Upper lobe of left lung (tissue), 6 donors: ENCODE measurements around the gene CRTC2. TPM values are rescaled to one million over a fixed set of nuclear protein-coding genes. Genes with fewer than 3 reads are reported as not detected.

Experiments
- ATAC-seq, 2 donors: fragments of 200-7000 bp; cut with Tn5 transposase; one replicate each; pipeline ENCODE4 v1.9.1; 2022; ENCODE audit warnings: mild to moderate bottlenecking in 2 of 2, moderate library complexity in 2 of 2; ENCODE audit not compliant: low FRiP score in 2 of 2
- DNase-seq, 2 donors: peaks; one replicate each; pipeline ENCODE4 v3.0.0-alpha.2; 2019 to 2020
- H3K27ac ChIP-seq, 4 donors: fragments of 200-600 bp; sonication (generic); one replicate each; pipeline ENCODE4 v1.5.1; 2016 to 2019
- H3K27me3 ChIP-seq, 4 donors: fragments of 200-600 bp; sonication (generic); one replicate each; pipeline ENCODE4 v1.5.1; 2017 to 2019
- H3K36me3 ChIP-seq, 4 donors: fragments of 200-600 bp; sonication (generic); one replicate each; pipeline ENCODE4 v1.5.1; 2016 to 2019
- H3K4me1 ChIP-seq, 4 donors: fragments of 200-600 bp; sonication (generic); one replicate each; pipeline ENCODE4 v1.5.1; 2018 to 2019
- H3K4me3 ChIP-seq, 4 donors: fragments of 200-600 bp; sonication (generic); one replicate each; pipeline ENCODE4 v1.5.1; 2017 to 2019; ENCODE audit warnings: mild to moderate bottlenecking in 2 of 4, moderate library complexity in 1 of 4
- H3K9me3 ChIP-seq, 4 donors: fragments of 200-600 bp; sonication (generic); one replicate each; pipeline ENCODE4 v1.5.1; 2018 to 2019
- EP300 ChIP-seq, 4 donors: sonication (generic); formaldehyde crosslinking; IDR thresholded peaks; one replicate each; pipeline ENCODE4 v1.5.1; 2017; ENCODE audit warnings: antibody characterized with exemption in 4 of 4, control low read depth in 2 of 4
- POLR2A ChIP-seq, 4 donors: fragments of 450-650 bp; IDR thresholded peaks; one replicate each; pipeline ENCODE4 v1.5.1; 2016 to 2017; ENCODE audit warnings: antibody characterized with exemption in 4 of 4, mild to moderate bottlenecking in 2 of 4
- POLR2AphosphoS5 ChIP-seq, 2 donors: sonication (generic); formaldehyde crosslinking; IDR thresholded peaks; one replicate each; pipeline ENCODE4 v1.5.1; 2017; ENCODE audit warnings: antibody characterized with exemption in 2 of 2
- WGBS, 2 donors: methylation state at CpG; one replicate each; pipeline ENCODE4 v1.1.5; 2017 to 2018; 5-methylcytosine and 5-hydroxymethylcytosine counted together
- total RNA-seq, 6 donors: library from RNA; depleted of rRNA in 4 of 6; stranded (reverse); fragments of >200 nt in 4 of 6; gene quantifications; one replicate each; pipeline versions ENCODE4 v1.1.0 to v1.2.1, GENCODE V29; 2016 to 2021
- TF ChIP-seq, protein P1 (sequence below), 6 experiments: fragments of 450-650 bp in 4 of 6; fragments of 200-600 bp in 2 of 6; sonication (generic) in 2 of 6; IDR thresholded peaks; one replicate each; pipeline ENCODE4 v1.5.1; 2016 to 2019; ENCODE audit warnings: antibody characterized with exemption in 6 of 6
- donor health status: DM: no; HTN: no; CAD: no; lungs with moderate emphysema.
- donor health status: DM: no; HTN: yes; CAD: no; lungs with severe emphysema.

Gene CRTC2
- total RNA-seq, 6 donors from 2014 or later, result 19.4 to 93.2 (median 37.6) TPM

DNA sequence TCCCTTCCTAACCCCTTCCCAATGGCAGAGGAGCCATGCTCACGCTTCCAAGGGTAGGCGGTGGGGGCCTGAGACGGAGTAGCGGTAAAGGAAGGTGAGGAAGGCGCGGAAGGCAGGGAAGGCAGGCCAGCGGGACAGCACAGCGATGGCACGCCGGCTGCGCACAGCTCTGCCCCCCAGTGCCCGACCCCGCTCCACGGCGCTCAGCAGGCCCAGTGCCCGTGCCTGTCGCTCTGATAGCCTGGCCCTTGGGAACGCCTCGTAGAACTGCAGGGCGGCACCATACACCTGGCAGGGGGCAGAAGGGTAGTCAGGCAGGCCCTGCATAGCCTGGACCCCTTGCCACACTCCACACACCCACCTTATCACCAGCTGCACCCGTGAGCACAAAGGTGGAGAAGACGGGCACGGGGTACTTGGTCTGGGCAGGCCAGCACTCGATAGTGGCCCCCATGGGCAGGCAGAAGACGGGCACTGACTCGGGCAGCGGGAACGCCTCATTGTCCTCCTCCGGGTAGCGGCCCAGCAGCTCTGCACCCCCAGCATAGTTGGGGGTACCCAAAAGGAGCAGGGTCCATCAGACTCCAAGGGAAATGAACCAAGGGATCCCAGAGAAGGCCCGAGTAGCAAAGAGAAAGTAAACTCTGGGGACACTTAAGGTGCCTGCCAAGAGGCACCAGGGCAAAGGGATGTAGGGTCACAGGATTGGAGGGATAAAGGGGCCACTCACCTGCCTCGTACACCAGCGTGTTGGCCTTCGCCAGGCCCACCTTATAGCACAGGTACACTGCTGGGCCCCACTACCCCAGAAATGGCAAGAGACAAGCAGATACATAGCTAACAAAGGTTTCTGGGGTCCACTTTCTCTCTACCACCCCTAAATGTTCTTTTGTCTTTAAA, 16.3 kb downstream of the CRTC2 start:
- peak in 1 of 2 donors; percentile 71 for DNase-seq
- ATAC-seq, result no peak
- Histone ChIP-seq H3K27ac (peak overlapping the region in 1 of 4 donors; percentile 7), H3K4me3 (no peak overlapping the region), H3K4me1 (peaks cover 20 to 28% (median 23%) of the 10 kb centered on the region in 4 donors), H3K27me3 (no peaks in the 10 kb centered on the region), H3K36me3 (peaks cover 13 to 71% (median 49%) of the 10 kb centered on the region in 4 donors), H3K9me3 (no peaks in the 10 kb centered on the region)
- TF ChIP-seq, protein P1, sequence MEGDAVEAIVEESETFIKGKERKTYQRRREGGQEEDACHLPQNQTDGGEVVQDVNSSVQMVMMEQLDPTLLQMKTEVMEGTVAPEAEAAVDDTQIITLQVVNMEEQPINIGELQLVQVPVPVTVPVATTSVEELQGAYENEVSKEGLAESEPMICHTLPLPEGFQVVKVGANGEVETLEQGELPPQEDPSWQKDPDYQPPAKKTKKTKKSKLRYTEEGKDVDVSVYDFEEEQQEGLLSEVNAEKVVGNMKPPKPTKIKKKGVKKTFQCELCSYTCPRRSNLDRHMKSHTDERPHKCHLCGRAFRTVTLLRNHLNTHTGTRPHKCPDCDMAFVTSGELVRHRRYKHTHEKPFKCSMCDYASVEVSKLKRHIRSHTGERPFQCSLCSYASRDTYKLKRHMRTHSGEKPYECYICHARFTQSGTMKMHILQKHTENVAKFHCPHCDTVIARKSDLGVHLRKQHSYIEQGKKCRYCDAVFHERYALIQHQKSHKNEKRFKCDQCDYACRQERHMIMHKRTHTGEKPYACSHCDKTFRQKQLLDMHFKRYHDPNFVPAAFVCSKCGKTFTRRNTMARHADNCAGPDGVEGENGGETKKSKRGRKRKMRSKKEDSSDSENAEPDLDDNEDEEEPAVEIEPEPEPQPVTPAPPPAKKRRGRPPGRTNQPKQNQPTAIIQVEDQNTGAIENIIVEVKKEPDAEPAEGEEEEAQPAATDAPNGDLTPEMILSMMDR (IDR thresholded peaks at IDR 0.05), result no peak
- no peak for TF ChIP-seq POLR2AphosphoS5 (IDR thresholded peaks at IDR 0.05)
- no peak for TF ChIP-seq POLR2A (IDR thresholded peaks at IDR 0.05)
- no peak for TF ChIP-seq EP300 (IDR thresholded peaks at IDR 0.05)
- WGBS, 2 donors, result 93 to 95% methylated on average over 30 to 31 of the region's 34 CpGs

DNA sequence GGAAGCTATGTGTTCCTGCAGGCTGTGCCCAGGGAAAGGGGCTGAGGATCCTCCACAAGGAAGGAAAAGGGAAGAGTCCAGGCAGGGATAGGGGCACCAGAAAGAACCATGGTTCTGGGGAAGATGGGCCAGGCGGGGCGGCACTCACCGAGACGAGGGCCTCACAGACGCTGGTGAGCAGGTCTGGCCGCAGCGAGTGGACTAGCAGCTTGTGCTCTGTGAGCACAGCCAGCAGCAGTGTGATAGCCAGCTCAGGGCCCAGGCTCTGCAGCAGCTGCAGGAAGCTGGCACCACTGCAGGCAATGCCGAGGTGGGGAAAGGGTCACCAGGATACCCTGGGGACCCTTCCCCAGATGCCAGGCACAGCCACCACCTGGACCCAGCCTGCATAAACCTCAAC, 17.7 kb downstream of the CRTC2 start:
- no peak overlapping the region for H3K27ac ChIP-seq
- peaks cover 26 to 80% (median 62%) of the 10 kb centered on the region in 4 donors for H3K36me3 ChIP-seq
- DNase-seq (peak in 1 of 2 donors; percentile 52), ATAC-seq (no peak)
- no peaks in the 10 kb centered on the region for H3K27me3 ChIP-seq
- H3K4me1 ChIP-seq, result peaks cover 15 to 22% (median 18%) of the 10 kb centered on the region in 4 donors
- H3K9me3 ChIP-seq, result no peaks in the 10 kb centered on the region
- TF ChIP-seq EP300 (IDR thresholded peaks at IDR 0.05) (no peak), POLR2AphosphoS5 (IDR thresholded peaks at IDR 0.05) (no peak), POLR2A (IDR thresholded peaks at IDR 0.05) (no peak)
- TF ChIP-seq, protein P1 (IDR thresholded peaks at IDR 0.05), result no peak
- H3K4me3 ChIP-seq, result no peak overlapping the region
- WGBS, 2 donors, result 96 to 99% methylated on average over 8 of the region's 8 CpGs

DNA sequence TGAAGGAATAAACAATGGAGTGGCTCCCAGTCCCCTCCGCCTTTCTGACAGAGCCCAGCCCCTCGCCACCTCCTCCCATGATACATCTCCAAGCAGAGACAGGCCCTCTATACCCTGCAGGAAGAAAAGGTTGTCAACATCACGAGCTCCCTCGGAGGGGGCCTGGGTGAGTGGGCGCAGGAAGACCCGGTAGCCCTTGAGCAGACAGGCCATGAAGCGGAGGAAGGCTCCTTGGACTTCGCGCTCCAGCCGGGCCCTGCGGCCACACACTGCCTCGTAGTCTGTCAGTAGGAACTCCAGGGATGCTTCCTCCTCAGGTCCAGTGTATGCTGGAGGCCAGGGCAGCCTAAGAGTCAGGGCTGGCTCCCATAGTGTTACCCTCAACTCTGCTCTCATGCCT, 18.9 kb downstream of the CRTC2 start:
- WGBS, 2 donors, result 92 to 94% methylated on average over 8 to 12 of the region's 12 CpGs
- peaks cover 30 to 93% (median 74%) of the 10 kb centered on the region in 4 donors for H3K36me3 ChIP-seq

DNA sequence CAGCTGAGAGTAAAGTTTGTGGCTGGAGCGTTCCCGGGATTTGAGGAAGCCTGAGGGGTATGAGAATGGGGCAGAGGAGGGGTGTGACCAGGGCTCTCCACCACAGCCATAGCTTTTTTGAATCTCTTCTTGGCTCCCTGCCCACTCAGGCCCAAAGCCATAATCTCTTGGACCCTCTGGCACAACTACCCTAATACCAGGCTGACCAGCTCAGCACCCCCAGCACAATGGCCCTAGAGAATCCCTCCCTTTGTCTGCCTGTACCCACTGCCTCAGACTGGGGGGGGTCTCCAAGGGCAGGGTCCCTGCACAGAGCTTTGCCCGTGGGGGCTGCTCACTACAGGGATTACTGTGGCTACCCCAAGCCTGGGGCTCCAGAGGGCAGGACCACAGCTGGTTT, 19.4 kb downstream of the CRTC2 start:
- WGBS, 2 donors, result 89 to 100% methylated on average over 2 to 3 of the region's 3 CpGs
- Histone ChIP-seq H3K4me1 (peaks cover 4 to 7% (median 6%) of the 10 kb centered on the region in 4 donors), H3K4me3 (no peak overlapping the region), H3K36me3 (peaks cover 30 to 97% (median 79%) of the 10 kb centered on the region in 4 donors), H3K27me3 (no peaks in the 10 kb centered on the region), H3K9me3 (no peaks in the 10 kb centered on the region), H3K27ac (no peak overlapping the region)
- no peak for TF ChIP-seq POLR2AphosphoS5 (IDR thresholded peaks at IDR 0.05)
- TF ChIP-seq POLR2A (IDR thresholded peaks at IDR 0.05), result no peak
- TF ChIP-seq EP300 (IDR thresholded peaks at IDR 0.05), result no peak
- TF ChIP-seq, protein P1 (IDR thresholded peaks at IDR 0.05), result no peak
- ATAC-seq (no peak), DNase-seq (no peak)

More for the DNA sequence above, 18.9 kb downstream of the CRTC2 start:
- peaks cover 9 to 11% (median 10%) of the 10 kb centered on the region in 4 donors for H3K4me1 ChIP-seq
- no peak for TF ChIP-seq POLR2A (IDR thresholded peaks at IDR 0.05)
- no peak for TF ChIP-seq POLR2AphosphoS5 (IDR thresholded peaks at IDR 0.05)
- TF ChIP-seq EP300 (IDR thresholded peaks at IDR 0.05), result no peak
- TF ChIP-seq, protein P1 (IDR thresholded peaks at IDR 0.05), result no peak
- H3K4me3 ChIP-seq, result no peak overlapping the region
- no peaks in the 10 kb centered on the region for H3K9me3 ChIP-seq
- DNase-seq, result peak in 1 of 2 donors; percentile 76
- no peak for ATAC-seq
- no peak overlapping the region for H3K27ac ChIP-seq
- H3K27me3 ChIP-seq, result no peaks in the 10 kb centered on the region
